ENCODE measurements around the gene PCDHB3.

The PCDHB3 gene

GRCh38 chr5:141105350-141105749 lies 5.1 kb downstream of the PCDHB3 start (continued):
- TF ChIP-seq ZNF488 (tag by site-specific recombination; IDR thresholded peaks at IDR 0.05), result no peak
- TF ChIP-seq ZBTB10 (tag by site-specific recombination; IDR thresholded peaks at IDR 0.05), result no peak
- TF ChIP-seq ZNF184 (tag by site-specific recombination; IDR thresholded peaks at IDR 0.05), result no peak

DNA sequence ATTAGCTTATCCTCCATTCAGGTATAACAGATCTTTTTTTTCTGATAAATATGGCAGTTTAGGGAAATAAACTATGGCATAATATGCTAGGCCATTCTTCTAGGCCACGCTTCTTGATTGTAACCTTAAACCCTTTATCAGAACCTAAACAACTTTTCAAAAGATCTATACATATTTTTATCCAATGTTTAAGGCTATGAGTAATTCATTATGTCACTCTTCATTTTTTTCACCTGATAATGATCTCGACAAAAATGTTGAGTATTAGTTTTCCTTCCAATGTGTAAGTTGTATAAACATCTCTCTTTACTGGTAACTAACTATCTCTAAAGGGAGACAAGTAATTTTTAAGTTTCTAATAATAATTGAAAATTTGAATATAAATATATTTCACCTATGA lies 19.0 kb downstream of the PCDHB3 start:
- ChIA-PET POLR2A (no interaction called here), CTCF (interaction anchor here (1.3 kb wide), 1 partner anchor 35 kb away, joined by 4 read pairs; no protein-coding TSS in a partner anchor)
- no peak for TF ChIP-seq PRDM4 (tag by site-specific recombination; IDR thresholded peaks at IDR 0.05)
- TF ChIP-seq, protein P1, sequence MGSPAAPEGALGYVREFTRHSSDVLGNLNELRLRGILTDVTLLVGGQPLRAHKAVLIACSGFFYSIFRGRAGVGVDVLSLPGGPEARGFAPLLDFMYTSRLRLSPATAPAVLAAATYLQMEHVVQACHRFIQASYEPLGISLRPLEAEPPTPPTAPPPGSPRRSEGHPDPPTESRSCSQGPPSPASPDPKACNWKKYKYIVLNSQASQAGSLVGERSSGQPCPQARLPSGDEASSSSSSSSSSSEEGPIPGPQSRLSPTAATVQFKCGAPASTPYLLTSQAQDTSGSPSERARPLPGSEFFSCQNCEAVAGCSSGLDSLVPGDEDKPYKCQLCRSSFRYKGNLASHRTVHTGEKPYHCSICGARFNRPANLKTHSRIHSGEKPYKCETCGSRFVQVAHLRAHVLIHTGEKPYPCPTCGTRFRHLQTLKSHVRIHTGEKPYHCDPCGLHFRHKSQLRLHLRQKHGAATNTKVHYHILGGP (tag by site-specific recombination; IDR thresholded peaks at IDR 0.05), result no peak
- no peak for TF ChIP-seq ZNF302 (tag by site-specific recombination; IDR thresholded peaks at IDR 0.05; ENCODE audit: low read depth)
- no peak for TF ChIP-seq ZFP41 (tag by site-specific recombination; IDR thresholded peaks at IDR 0.05; ENCODE audit: borderline replicate concordance)
- no peak for TF ChIP-seq ZNF837 (tag by site-specific recombination; IDR thresholded peaks at IDR 0.05)
- TF ChIP-seq, protein P2, sequence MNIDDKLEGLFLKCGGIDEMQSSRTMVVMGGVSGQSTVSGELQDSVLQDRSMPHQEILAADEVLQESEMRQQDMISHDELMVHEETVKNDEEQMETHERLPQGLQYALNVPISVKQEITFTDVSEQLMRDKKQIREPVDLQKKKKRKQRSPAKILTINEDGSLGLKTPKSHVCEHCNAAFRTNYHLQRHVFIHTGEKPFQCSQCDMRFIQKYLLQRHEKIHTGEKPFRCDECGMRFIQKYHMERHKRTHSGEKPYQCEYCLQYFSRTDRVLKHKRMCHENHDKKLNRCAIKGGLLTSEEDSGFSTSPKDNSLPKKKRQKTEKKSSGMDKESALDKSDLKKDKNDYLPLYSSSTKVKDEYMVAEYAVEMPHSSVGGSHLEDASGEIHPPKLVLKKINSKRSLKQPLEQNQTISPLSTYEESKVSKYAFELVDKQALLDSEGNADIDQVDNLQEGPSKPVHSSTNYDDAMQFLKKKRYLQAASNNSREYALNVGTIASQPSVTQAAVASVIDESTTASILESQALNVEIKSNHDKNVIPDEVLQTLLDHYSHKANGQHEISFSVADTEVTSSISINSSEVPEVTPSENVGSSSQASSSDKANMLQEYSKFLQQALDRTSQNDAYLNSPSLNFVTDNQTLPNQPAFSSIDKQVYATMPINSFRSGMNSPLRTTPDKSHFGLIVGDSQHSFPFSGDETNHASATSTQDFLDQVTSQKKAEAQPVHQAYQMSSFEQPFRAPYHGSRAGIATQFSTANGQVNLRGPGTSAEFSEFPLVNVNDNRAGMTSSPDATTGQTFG (tag by site-specific recombination; IDR thresholded peaks at IDR 0.05; ENCODE audit: borderline replicate concordance), result no peak
- no peak for TF ChIP-seq KLF8 (tag by site-specific recombination; IDR thresholded peaks at IDR 0.05)
- TF ChIP-seq ZNF501 (tag by site-specific recombination; IDR thresholded peaks at IDR 0.05), result no peak
- no peak for TF ChIP-seq ZBTB7A (tag by site-specific recombination; IDR thresholded peaks at IDR 0.05; ENCODE audit: low read depth)

GRCh38 chr5:141121563-141121962 lies 21.3 kb downstream of the PCDHB3 start, which contains the start of gene PCDHB4:
PCDHB4 (plus strand) TSS chr5:141121818; CDS start chr5:141121999, 181 bp downstream.
- Histone ChIP-seq H3K4me1 (ENCODE audit: control insufficient read depth, insufficient read depth, low read length) (no peaks in the 10 kb centered on the region), H3K36me3 (ENCODE audit: control insufficient read depth in 2 of 2, insufficient read depth in 1 of 2, low read length in 2 of 2) (no peaks in the 10 kb centered on the region), H3K9me3 (ENCODE audit: control insufficient read depth, insufficient read depth, low read depth, low read length) (no peaks in the 10 kb centered on the region), H3K4me3 (ENCODE audit: low read depth, low read length) (no peak within 1 kb of the TSS), H3K27ac (ENCODE audit: extremely low read depth, low read depth, low read length) (no peak within 1 kb of the TSS)
- no peak for TF ChIP-seq ZNF629 (tag by site-specific recombination; IDR thresholded peaks at IDR 0.05)
- no peak for TF ChIP-seq MZF1 (tag by site-specific recombination; IDR thresholded peaks at IDR 0.05; ENCODE audit: borderline replicate concordance)
- TF ChIP-seq ZNF391 (tag by site-specific recombination; IDR thresholded peaks at IDR 0.05; ENCODE audit: borderline replicate concordance, low read depth), result no peak
- TF ChIP-seq OSR2 (tag by site-specific recombination; IDR thresholded peaks at IDR 0.05), result no peak
- no peak for TF ChIP-seq ZBTB20 (tag by site-specific recombination; IDR thresholded peaks at IDR 0.05)
- no peak for TF ChIP-seq ZNF600 (tag by site-specific recombination; IDR thresholded peaks at IDR 0.05)
- TF ChIP-seq OVOL3 (tag by site-specific recombination; IDR thresholded peaks at IDR 0.05), result no peak
- TF ChIP-seq, protein P3, sequence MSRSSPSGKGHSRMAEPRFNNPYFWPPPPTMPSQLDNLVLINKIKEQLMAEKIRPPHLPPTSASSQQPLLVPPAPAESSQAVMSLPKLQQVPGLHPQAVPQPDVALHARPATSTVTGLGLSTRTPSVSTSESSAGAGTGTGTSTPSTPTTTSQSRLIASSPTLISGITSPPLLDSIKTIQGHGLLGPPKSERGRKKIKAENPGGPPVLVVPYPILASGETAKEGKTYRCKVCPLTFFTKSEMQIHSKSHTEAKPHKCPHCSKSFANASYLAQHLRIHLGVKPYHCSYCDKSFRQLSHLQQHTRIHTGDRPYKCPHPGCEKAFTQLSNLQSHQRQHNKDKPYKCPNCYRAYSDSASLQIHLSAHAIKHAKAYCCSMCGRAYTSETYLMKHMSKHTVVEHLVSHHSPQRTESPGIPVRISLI (tag by site-specific recombination; IDR thresholded peaks at IDR 0.05), result no peak
- TF ChIP-seq ZNF121 (tag by site-specific recombination; IDR thresholded peaks at IDR 0.05), result no peak
- no peak for TF ChIP-seq ZNF624 (tag by site-specific recombination; IDR thresholded peaks at IDR 0.05)
- no peak for TF ChIP-seq SP7 (tag by site-specific recombination; IDR thresholded peaks at IDR 0.05)
- CTCF ChIA-PET, result interaction anchor here (0.8 kb wide), 1 partner anchor 100 kb away, joined by 3 read pairs; no protein-coding TSS in a partner anchor
- POLR2A ChIA-PET, result no interaction called here

More for the DNA sequence above, 19.0 kb downstream of the PCDHB3 start:
- Histone ChIP-seq H3K9me3 (ENCODE audit: control insufficient read depth, insufficient read depth, low read depth, low read length) (no peaks in the 10 kb centered on the region), H3K4me1 (ENCODE audit: control insufficient read depth, insufficient read depth, low read length) (no peaks in the 10 kb centered on the region), H3K36me3 (ENCODE audit: control insufficient read depth in 2 of 2, insufficient read depth in 1 of 2, low read length in 2 of 2) (no peaks in the 10 kb centered on the region), H3K27ac (ENCODE audit: extremely low read depth, low read depth, low read length) (no peak overlapping the region), H3K4me3 (ENCODE audit: low read depth, low read length) (no peak overlapping the region)

All from HEK293 (cell line).